Middle frontal gyrus (tissue), 1 donor: ENCODE measurements around the gene KDM1B.
"Not testable (repeated sequence)": the region's sequence is repeated elsewhere in the genome, so short reads cannot be mapped to it uniquely, and the experiment has no call there.

Source experiments
- DNase-seq: peaks from one replicate; pipeline ENCODE4 v3.0.0-alpha.2; 2015; ENCODE audit warnings: low spot score; ENCODE audit errors: extremely low spot score

KDM1B gene

DNA sequence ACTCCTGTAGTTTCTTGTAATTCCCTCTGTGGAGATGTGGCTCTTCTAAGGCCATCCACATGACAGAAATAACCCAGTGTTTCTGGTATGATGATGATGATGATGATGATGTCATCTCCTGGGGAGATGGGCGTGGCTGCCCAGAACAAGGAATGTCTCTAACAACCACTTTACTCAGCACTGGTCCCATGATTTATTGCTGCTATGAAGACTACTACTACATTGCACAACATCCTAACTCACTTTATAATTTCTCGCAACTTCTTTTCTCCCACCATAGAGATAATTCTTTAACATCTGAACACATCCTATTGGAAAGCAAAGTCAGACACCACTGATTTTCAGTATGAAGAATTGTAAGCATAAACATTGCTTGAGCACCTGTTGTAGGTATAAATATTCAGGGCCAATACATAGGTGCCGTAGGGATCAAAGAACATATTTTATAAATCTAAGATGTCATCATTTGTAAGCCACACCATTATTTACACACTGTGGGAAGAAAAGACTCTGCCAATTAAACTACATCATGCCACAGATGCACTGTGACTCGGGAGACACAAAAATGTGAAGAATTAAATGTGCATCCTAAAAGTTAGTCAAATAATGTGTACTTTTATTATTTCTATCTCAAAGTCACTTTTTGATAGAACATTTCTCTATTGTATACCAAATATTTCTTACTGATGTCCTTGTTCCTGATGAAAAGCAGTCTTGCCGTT, 6.8 kb upstream of the KDM1B start:
- no peak for DNase-seq

DNA sequence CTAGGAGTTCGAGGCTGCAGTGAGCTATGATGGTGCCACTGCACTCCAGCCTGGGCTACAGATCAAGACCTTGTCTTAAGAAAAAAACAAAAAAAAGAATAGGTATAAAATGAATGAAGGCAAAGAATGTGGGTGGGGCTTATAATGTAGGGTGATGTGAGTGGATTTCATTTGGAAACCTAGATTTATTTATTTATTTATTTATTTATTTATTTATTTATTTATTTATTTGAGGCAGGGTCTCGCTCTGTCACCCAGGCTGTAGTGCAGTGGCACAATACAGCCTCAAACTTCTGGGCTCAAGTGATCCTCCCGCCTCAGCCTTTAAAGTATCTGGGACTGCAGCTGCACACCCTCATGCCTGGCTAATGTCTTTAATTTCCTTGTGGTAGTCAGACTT, 3.8 kb upstream of the KDM1B start:
- not testable (repeated sequence) for DNase-seq

DNA sequence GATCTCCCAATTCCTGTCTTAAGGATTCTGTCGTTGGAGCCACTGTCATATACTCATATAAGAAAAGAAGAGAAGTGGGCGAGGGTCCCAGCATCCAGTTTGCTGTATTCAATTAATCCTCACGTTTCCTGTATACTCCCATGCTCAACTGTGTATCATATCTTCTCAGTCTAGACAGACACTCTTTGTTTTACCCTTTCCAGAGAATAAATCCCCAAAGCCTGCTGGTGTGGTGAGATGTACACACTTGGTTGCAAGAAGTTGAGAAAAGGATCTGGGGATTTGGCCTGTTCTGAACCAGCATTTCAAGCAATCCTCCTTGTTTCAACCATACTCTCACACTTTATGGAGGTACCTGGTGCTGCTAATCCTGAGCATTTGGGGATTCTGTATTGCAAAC, 3.4 kb upstream of the KDM1B start:
- DNase-seq = no peak

GRCh38 chr6:18153311-18153703, 1.9 kb upstream of the KDM1B start:
- no peak for DNase-seq

- DNase-seq = no peak
Observed at GRCh38 chr6:18154507-18155149, 594 bp upstream of the KDM1B start, which contains the start of gene TPMT. Gene TPMT, minus strand, starts transcription at chr6:18155077. Its CDS starts 5,950 bp downstream, at chr6:18149127.

GRCh38 chr6:18155864-18156421, 721 bp downstream of the KDM1B start:
- no peak for DNase-seq

DNA sequence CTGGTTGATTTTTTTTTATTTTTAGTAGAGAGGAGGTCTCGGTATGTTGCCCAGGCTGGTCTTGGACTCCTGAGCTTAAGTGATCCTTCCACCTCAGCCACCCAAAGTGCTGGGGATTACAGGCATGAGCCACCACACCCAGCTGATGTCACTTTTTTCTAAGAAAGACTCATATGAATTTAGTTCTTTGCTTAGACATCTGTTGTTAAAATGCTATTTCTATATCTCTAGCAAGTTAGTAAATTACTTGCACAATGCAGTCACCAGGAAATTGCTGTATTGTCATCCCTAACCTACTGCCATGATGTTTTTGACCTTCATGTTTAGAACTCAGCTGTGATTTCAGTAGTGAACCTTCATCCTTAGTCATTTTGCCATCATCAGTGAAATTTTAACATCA, 5.7 kb downstream of the KDM1B start:
- no peak for DNase-seq

DNA sequence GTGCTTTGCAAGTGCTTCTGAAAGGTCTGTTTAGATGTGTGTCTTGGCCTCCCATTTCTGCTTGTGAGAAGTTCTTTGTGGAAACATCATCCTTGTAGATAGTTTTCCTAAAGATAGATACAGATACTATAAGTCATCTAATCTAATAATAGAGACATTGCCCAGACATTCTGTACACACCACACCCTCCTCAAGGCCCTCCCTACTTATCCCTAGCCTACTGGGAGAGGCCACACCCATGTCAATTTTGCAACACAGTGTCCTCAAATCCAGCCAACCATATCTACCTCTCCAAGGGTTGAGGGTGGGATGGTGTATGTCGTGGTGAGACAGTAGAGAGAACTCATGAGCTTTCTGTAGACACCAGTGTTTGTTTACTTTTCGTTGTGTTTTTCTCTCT, 6.2 kb downstream of the KDM1B start:
- no peak for DNase-seq

DNA sequence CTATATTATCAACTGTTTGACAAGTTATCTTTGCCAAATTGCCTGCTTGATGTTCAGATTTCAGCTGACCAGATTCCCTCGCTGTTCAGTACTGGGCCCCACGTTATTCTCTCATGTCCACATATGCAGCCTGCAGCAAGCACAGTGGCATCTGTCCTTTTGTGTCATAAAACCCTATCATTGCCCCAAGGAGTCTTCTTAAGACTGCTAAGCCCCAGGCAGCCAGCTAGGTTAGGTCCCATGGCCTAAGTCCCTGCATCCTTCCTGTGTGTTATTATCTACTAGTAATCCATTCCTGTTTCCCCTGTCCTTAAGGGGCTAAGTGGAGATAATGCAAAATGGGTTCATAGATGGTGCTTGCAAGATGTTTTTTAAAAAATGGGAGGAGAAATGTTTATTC, 7.2 kb downstream of the KDM1B start:
- DNase-seq = no peak

DNA sequence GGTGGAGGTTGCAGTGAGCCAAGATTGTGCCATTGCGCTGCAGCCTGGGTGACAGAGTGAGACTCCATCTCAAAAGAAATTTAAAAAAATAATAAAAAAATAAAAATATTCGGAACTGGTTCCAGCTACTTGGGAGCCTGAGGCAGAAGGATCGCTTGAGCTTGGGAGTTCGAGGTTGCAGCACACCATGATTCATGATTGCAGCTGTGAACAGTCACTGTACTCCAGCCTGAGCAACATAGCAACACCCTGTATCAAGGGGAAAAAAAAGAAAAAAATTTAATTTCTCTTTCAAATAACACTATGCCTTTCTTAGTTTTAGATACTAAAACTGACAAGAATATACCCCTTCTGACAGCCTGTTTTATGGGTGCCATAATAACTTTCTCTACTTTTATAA, 10.5 kb downstream of the KDM1B start:
- DNase-seq = no peak

- DNase-seq = no peak
Observed at GRCh38 chr6:18166312-18167036, 11.3 kb downstream of the KDM1B start.

- no peak for DNase-seq
Observed at GRCh38 chr6:18168264-18168663, 13.0 kb downstream of the KDM1B start.

GRCh38 chr6:18171871-18172270, 16.6 kb downstream of the KDM1B start:
- DNase-seq = no peak

- DNase-seq = not testable (repeated sequence)
Observed at GRCh38 chr6:18176198-18176597, 21.0 kb downstream of the KDM1B start.

DNA sequence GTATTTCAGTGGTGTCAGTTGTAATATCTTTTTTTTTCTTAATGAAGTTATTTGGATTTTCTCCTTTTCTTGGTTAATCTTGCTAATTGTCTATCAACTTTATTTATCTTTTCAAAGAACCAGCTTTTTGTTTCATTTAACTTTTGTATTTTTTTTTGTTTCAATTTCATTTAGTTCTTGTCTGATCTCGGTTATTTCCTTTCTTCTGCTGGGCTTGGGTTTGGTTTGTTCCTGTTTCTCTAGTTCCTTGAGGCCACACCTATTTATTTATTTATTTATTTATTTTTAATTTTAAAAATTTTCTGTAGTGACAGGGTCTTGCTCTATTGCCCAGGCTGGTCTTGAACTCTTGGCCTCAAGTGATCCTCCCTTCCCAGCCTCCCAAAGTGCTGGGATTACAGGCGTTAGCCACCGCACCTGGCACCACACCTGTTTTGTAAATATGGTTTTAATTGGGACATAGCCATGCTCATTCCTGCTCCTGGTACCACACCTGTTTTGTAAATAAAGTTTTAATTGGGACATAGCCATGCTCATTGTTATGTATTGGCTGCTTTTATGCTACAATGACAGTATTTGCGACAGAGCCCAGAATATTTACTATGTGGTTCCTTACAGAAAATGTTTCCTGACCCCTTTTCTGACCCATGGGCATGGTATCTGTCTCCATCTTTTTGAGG, 22.2 kb downstream of the KDM1B start:
- DNase-seq = no peak

DNA sequence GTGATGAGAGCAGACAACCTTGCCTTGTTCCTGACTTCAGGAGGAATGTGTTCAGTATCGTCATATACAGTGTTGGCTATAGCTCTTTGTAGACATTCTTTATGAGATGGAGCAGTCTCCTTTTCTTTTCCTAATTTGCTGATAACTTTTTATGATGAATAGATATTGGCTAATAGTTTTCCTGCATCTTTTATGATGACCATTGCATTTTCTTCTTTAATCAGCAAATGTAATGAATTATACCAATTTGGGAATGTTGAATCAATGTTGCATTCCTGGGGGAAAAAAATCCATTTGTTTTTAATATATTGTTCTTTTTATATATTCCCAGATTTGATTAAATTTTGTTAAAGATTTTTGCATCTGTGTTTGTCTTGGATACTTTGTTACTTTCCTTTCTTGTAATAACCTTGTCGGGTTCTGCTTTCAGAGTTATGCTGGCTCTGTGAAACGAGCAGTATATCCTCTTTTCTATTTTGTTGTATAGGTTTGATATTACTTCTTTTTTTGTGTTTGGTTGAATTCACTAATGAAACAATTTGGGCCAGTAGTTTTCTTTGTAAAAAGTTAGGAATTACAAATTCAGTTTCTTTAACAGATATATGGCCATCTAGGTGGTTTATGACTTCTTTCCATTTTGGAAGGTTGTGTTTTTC, 23.9 kb downstream of the KDM1B start:
- no peak for DNase-seq

DNA sequence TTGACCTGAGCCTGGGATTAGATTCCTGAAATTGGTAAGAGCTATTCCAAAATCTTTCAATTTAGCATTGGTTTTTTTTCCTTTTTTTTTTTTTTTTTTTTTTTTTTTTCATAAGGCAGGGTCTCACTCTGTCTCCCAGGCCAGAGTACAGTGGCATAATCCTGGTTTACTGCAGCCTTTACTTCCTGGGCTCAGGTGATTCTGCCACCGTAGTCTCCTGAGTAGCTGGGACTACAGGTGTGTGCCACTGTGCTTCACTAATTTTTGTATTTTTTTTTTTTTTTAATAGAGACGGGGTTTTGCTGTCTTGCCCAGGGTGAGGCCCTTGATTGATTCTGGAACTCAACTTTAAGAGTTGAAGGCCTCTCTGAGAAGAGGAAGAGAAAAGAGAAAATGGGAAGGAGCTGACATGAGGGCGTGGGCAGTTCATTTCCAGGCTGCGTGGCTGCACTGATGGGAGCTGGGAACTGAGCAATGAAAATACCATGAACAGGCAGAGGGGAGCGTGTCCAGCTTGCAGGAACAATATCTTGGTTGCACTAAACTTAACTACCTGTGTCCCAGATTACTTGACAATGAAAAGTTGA, 24.6 kb downstream of the KDM1B start:
- no peak for DNase-seq

DNA sequence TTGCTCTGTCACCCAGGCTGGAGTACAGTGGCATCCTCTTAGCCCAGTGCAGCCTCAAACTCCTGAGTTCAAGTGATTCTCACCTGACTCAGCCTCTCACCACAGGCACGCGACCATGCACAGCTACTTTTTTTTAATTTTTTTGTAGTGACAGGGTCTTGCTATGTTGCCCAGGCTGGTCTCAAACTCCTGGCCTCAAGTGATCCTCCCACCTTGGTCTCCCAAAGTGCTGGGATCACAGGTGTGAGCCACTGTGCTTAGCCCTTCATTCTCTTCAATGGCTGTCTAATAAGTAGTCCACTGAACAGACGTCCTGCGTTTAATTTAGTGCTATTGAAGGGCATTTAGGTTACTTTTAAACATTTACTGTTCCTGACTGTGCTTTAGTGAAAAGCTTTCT, 27.3 kb downstream of the KDM1B start:
- DNase-seq = no peak

GRCh38 chr6:18183766-18184165, 28.5 kb downstream of the KDM1B start:
- no peak for DNase-seq

GRCh38 chr6:18185624-18186023, 30.4 kb downstream of the KDM1B start:
- no peak for DNase-seq

DNA sequence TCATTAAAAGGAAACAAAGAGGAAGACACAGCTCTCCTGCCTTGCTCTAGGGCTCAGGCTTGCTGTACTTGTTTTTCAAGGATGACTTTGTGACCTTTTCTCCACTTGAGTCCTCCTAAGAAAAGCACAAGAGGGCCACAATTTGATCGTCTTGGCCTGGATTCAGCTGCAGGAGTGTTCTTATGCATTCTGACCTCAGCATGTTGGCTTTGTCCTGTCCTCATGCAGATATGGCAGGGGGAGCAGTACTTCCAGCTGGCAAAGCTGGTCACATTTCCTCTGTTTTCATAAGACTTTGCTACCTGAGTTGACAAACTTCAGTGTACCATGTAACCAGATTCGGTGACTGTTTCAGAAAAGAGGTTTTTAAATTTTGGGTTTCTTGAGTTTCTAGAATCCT, 30.8 kb downstream of the KDM1B start:
- no peak for DNase-seq
